GM19240 (cell line): ENCODE measurements around the gene WWP2.

ENCODE experiments used
- DNase-seq: peaks from one replicate; pipeline ENCODE4 v3.0.0; 2011; ENCODE audit warnings: low spot score; ENCODE audit not compliant: insufficient read length

The WWP2 gene

GRCh38 chr16:69925311-69925710, 163.2 kb downstream of the WWP2 start:
- no peak for DNase-seq

GRCh38 chr16:69926241-69926640, 164.1 kb downstream of the WWP2 start:
- no peak for DNase-seq

- DNase-seq, result no peak
Measured at GRCh38 chr16:69927056-69927757, 165.1 kb downstream of the WWP2 start.

- no peak for DNase-seq
Measured at GRCh38 chr16:69928856-69929400, 166.8 kb downstream of the WWP2 start.

GRCh38 chr16:69929480-69929879, 167.3 kb downstream of the WWP2 start:
- no peak for DNase-seq

- DNase-seq, result peak; percentile 76
Measured at GRCh38 chr16:69930117-69930776, 168.1 kb downstream of the WWP2 start.

GRCh38 chr16:69931631-69932030, 169.5 kb downstream of the WWP2 start:
- no peak for DNase-seq

GRCh38 chr16:69932228-69932627, 170.1 kb downstream of the WWP2 start:
- DNase-seq, result no peak

- no peak for DNase-seq
Measured at GRCh38 chr16:69932691-69933392, 170.7 kb downstream of the WWP2 start.

- no peak for DNase-seq
Measured at GRCh38 chr16:69934044-69934443, 171.9 kb downstream of the WWP2 start.

- DNase-seq, result no peak
Measured at GRCh38 chr16:69934751-69935150, 172.6 kb downstream of the WWP2 start.

- DNase-seq, result no peak
Measured at GRCh38 chr16:69935278-69935711, 173.2 kb downstream of the WWP2 start.

GRCh38 chr16:69935740-69936139, 173.6 kb downstream of the WWP2 start:
- no peak for DNase-seq

GRCh38 chr16:69936252-69936651, 174.1 kb downstream of the WWP2 start:
- DNase-seq, result no peak

- no peak for DNase-seq
Measured at GRCh38 chr16:69936751-69937211, 174.6 kb downstream of the WWP2 start.

GRCh38 chr16:69937465-69937951, 175.4 kb downstream of the WWP2 start:
- no peak for DNase-seq

- DNase-seq, result no peak
Measured at GRCh38 chr16:69938981-69939820, 177.1 kb downstream of the WWP2 start.

- DNase-seq, result no peak
Measured at GRCh38 chr16:69939821-69940585, 177.9 kb downstream of the WWP2 start.

GRCh38 chr16:69940676-69941075, 178.5 kb downstream of the WWP2 start:
- no peak for DNase-seq
